GM08714 (cell line): ENCODE data around the gene RAB11FIP4.
"Not testable (repeated sequence)": the region's sequence is repeated elsewhere in the genome, so short reads cannot be mapped to it uniquely, and the experiment has no call there.

Source experiments
- H3K4me3 ChIP-seq: fragments of 200-500 bp; sonication (Bioruptor generic); 2 replicates; pipeline ENCODE4 v1.5.1; 2014; ENCODE audit warnings: mild to moderate bottlenecking, low read length, inconsistent platforms
- ZNF274 ChIP-seq: IDR thresholded peaks from 2 replicates; pipeline ENCODE4 v1.6.1; 2012; ENCODE audit warnings: mild to moderate bottlenecking, low read depth, low read length

Gene RAB11FIP4

GRCh38 chr17:31391496-31391949 is at the start of gene RAB11FIP4:
TSS of gene RAB11FIP4 (plus strand) at chr17:31391675. CDS start at chr17:31391853, 178 bp downstream.
- no peak for TF ChIP-seq ZNF274
- H3K4me3 ChIP-seq, result no peak within 1 kb of the TSS

- H3K4me3 ChIP-seq, result not testable (repeated sequence)
These were observed 46.2 kb upstream of the RAB11FIP4 start for GRCh38 chr17:31345191-31345747.

GRCh38 chr17:31349454-31349853 is 42.0 kb upstream of the RAB11FIP4 start:
- no peak overlapping the region for H3K4me3 ChIP-seq

GRCh38 chr17:31355935-31356334 is 35.5 kb upstream of the RAB11FIP4 start:
- TF ChIP-seq ZNF274, result no peak

More at GRCh38 chr17:31349454-31349853, 42.0 kb upstream of the RAB11FIP4 start:
- no peak for TF ChIP-seq ZNF274

GRCh38 chr17:31357091-31357490 is 34.4 kb upstream of the RAB11FIP4 start:
- H3K4me3 ChIP-seq, result no peak overlapping the region
- no peak for TF ChIP-seq ZNF274

More at GRCh38 chr17:31355935-31356334, 35.5 kb upstream of the RAB11FIP4 start:
- no peak overlapping the region for H3K4me3 ChIP-seq

- H3K4me3 ChIP-seq, result no peak overlapping the region
- TF ChIP-seq ZNF274, result no peak
These were observed 33.6 kb upstream of the RAB11FIP4 start for GRCh38 chr17:31357839-31358394.

GRCh38 chr17:31364012-31364411 is 27.5 kb upstream of the RAB11FIP4 start:
- H3K4me3 ChIP-seq, result no peak overlapping the region
- TF ChIP-seq ZNF274, result no peak

- no peak overlapping the region for H3K4me3 ChIP-seq
- no peak for TF ChIP-seq ZNF274
These were observed 25.4 kb upstream of the RAB11FIP4 start for GRCh38 chr17:31366088-31366487.

GRCh38 chr17:31369266-31369665 is 22.2 kb upstream of the RAB11FIP4 start:
- no peak for TF ChIP-seq ZNF274

GRCh38 chr17:31371511-31372097 is 19.9 kb upstream of the RAB11FIP4 start:
- no peak for TF ChIP-seq ZNF274
- no peak overlapping the region for H3K4me3 ChIP-seq

More at GRCh38 chr17:31369266-31369665, 22.2 kb upstream of the RAB11FIP4 start:
- no peak overlapping the region for H3K4me3 ChIP-seq

- no peak for TF ChIP-seq ZNF274
- H3K4me3 ChIP-seq, result no peak overlapping the region; the same call in 1 of the 2 replicates
These were observed 18.1 kb upstream of the RAB11FIP4 start for GRCh38 chr17:31373150-31374093.

- TF ChIP-seq ZNF274, result no peak
These were observed 17.4 kb upstream of the RAB11FIP4 start for GRCh38 chr17:31374094-31374447.

GRCh38 chr17:31374503-31374902 is 17.0 kb upstream of the RAB11FIP4 start:
- no peak overlapping the region for H3K4me3 ChIP-seq
- no peak for TF ChIP-seq ZNF274

More at GRCh38 chr17:31374094-31374447, 17.4 kb upstream of the RAB11FIP4 start:
- H3K4me3 ChIP-seq, result no peak overlapping the region; the same call in 1 of the 2 replicates

GRCh38 chr17:31378638-31379037 is 12.8 kb upstream of the RAB11FIP4 start:
- H3K4me3 ChIP-seq, result no peak overlapping the region
- TF ChIP-seq ZNF274, result no peak

GRCh38 chr17:31379597-31380205 is 11.8 kb upstream of the RAB11FIP4 start:
- TF ChIP-seq ZNF274, result no peak
- no peak overlapping the region for H3K4me3 ChIP-seq
